ENCODE measurements around the gene BCAS3.

The BCAS3 gene

GRCh38 chr17:61073799-61074513, 396.3 kb downstream of the BCAS3 start:
- POLR2A ChIA-PET, result no interaction called here
- no peak for DNase-seq (ENCODE audit: extremely low spot score)
- CTCF ChIA-PET, result interaction anchor here (1.2 to 2.0 kb wide), 2 partner anchors 9 to 10 kb away, joined by 3 to 5 read pairs; no protein-coding TSS in a partner anchor
- TF ChIP-seq CTCF (IDR thresholded peaks at IDR 0.05; ENCODE audit: control extremely low read depth, extremely low read depth, low read depth, missing control alignments), result no peak

DNA sequence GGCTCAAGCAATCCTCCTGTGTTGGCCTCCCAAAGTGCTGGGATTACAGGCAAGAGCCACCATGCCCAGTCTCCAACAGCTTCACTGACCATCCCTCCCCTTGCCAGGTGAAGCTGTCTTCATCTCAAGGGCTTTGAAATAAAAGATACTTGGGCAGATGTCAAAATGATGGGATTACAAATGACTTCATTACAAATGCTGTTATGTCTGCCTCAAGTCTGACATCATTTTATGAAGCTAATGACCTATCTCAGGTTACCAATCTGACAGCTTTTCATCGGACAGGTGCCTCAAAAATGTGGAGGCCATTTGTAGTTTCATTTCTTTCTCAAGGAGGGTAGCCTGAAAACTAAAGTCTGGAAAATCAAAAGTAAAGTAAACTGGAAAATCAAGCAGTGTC, 398.3 kb downstream of the BCAS3 start:
- no peak for TF ChIP-seq CTCF (IDR thresholded peaks at IDR 0.05; ENCODE audit: control extremely low read depth, extremely low read depth, low read depth, missing control alignments)
- POLR2A ChIA-PET, result no interaction called here
- CTCF ChIA-PET, result interaction anchor here (2.0 kb wide), 1 partner anchor 8 kb away, joined by 5 read pairs; no protein-coding TSS in a partner anchor
- no peak for DNase-seq (ENCODE audit: extremely low spot score)

GRCh38 chr17:61076621-61077031, 399.0 kb downstream of the BCAS3 start:
- no peak for DNase-seq (ENCODE audit: extremely low spot score)
- CTCF ChIA-PET, result no interaction called here
- TF ChIP-seq CTCF (IDR thresholded peaks at IDR 0.05; ENCODE audit: control extremely low read depth, extremely low read depth, low read depth, missing control alignments), result no peak
- POLR2A ChIA-PET, result no interaction called here

DNA sequence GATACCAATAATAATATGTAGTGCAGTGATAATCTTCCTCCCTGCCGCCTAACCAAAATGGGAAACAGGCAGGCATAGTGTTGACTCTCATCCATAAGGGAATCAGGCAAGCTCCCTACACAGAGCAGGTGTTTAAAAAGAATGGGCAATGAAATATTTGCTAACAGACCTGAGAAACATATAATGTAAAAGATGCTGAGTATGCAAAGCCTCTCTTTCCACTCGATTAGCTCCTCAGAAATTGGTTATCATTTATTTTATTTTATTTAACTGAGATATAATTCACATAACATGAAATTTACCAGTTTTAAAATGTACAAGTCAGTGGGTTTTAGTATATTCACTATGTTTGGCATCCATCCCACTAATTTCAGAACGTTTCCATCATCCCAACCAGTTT, 404.3 kb downstream of the BCAS3 start:
- TF ChIP-seq CTCF (IDR thresholded peaks at IDR 0.05; ENCODE audit: control extremely low read depth, extremely low read depth, low read depth, missing control alignments), result no peak
- ChIA-PET CTCF (interaction anchor here (0.9 to 1.6 kb wide), 3 partner anchors 19 to 80 kb away, joined by 3 to 5 read pairs (median 4); no protein-coding TSS in a partner anchor), POLR2A (no interaction called here)
- no peak for DNase-seq (ENCODE audit: extremely low spot score)

GRCh38 chr17:61084260-61084659, 406.6 kb downstream of the BCAS3 start:
- CTCF ChIA-PET, result interaction anchor here (1.1 kb wide), 1 partner anchor 9 kb away, joined by 5 read pairs; no protein-coding TSS in a partner anchor
- POLR2A ChIA-PET, result no interaction called here
- DNase-seq (ENCODE audit: extremely low spot score), result no peak
- no peak for TF ChIP-seq CTCF (IDR thresholded peaks at IDR 0.05; ENCODE audit: control extremely low read depth, extremely low read depth, low read depth, missing control alignments)

GRCh38 chr17:61087024-61087423, 409.4 kb downstream of the BCAS3 start:
- TF ChIP-seq CTCF (IDR thresholded peaks at IDR 0.05; ENCODE audit: control extremely low read depth, extremely low read depth, low read depth, missing control alignments), result no peak
- DNase-seq (ENCODE audit: extremely low spot score), result no peak
- POLR2A ChIA-PET, result no interaction called here
- CTCF ChIA-PET, result no interaction called here
